Skeletal muscle tissue (tissue), 2 donors: ENCODE data around the gene BCAS4. TPM values are rescaled to one million over a fixed set of nuclear protein-coding genes. Genes with fewer than 3 reads are reported as not detected.

ENCODE experiments used
- small RNA-seq: library from RNA; depleted of rRNA; stranded (forward); fragments of <200 nt; gene quantifications from one replicate; pipeline ENCODE3, GENCODE V24; 2014
- total RNA-seq: library from RNA; depleted of rRNA; stranded (reverse); fragments of >200 nt; gene quantifications from one replicate; pipeline ENCODE4 v1.2.3, GENCODE V29; 2014

The BCAS4 gene
- total RNA-seq, 1 donor from 2014 or later: 1.0 TPM

Small RNAs within 50 kb of the gene (small RNA-seq; reads per million reads assigned to genes)
- not detected for gene TMSB4XP6

Other genes with a start within 250 kb of the BCAS4 start
- 2.6 TPM for gene RIPOR3, start 103.5 kb upstream of the BCAS4 start, total RNA-seq
- gene PARD6B, start 63.5 kb upstream of the BCAS4 start, total RNA-seq: 0.52 TPM
- 41.8 TPM for gene ADNP, start 136.4 kb downstream of the BCAS4 start, total RNA-seq
- gene DPM1, start 163.5 kb downstream of the BCAS4 start, total RNA-seq: 40.2 TPM
- gene MOCS3, start 163.8 kb downstream of the BCAS4 start, total RNA-seq: 6.8 TPM
- gene KCNG1, start 228.0 kb downstream of the BCAS4 start, total RNA-seq: 0.52 TPM